Coronary artery (tissue), 2 donors: Measurements from ENCODE around the gene MAEA.

Experiments used
- DNase-seq: peaks from one replicate; pipeline ENCODE4 v3.0.0-alpha.2; 2017; ENCODE audit warnings: low spot score
- H3K27ac ChIP-seq, 2 donors: fragments of 200-600 bp; sonication (generic); one replicate each; pipeline ENCODE4 v1.5.1; 2016 to 2019
- H3K4me3 ChIP-seq: fragments of 200-600 bp; sonication (generic); 2 replicates; pipeline ENCODE4 v1.5.1; 2016; ENCODE audit warnings: mild to moderate bottlenecking, moderate library complexity
- CTCF ChIP-seq: fragments of 200-600 bp; sonication (generic); IDR thresholded peaks from one replicate; pipeline ENCODE4 v1.5.1; 2019; ENCODE audit warnings: antibody characterized with exemption

MAEA gene

GRCh38 chr4:1250921-1251772 lies 38.5 kb upstream of the MAEA start:
- DNase-seq: peak; percentile 67
- Histone ChIP-seq H3K4me3 (no peak overlapping the region), H3K27ac (no peak overlapping the region)
- TF ChIP-seq CTCF: no peak

- TF ChIP-seq CTCF: no peak
- no peak overlapping the region for H3K4me3 ChIP-seq
- no peak overlapping the region for H3K27ac ChIP-seq
- DNase-seq: peak; percentile 70
These were observed 38.0 kb upstream of the MAEA start for GRCh38 chr4:1251773-1252066.

GRCh38 chr4:1252928-1253492 lies 36.7 kb upstream of the MAEA start:
- Histone ChIP-seq H3K27ac (no peak overlapping the region), H3K4me3 (no peak overlapping the region)
- no peak for DNase-seq
- no peak for TF ChIP-seq CTCF

GRCh38 chr4:1253831-1254230 lies 35.9 kb upstream of the MAEA start:
- Histone ChIP-seq H3K27ac (no peak overlapping the region), H3K4me3 (no peak overlapping the region)
- TF ChIP-seq CTCF: no peak
- DNase-seq: no peak

- H3K4me3 ChIP-seq: no peak overlapping the region
- TF ChIP-seq CTCF: no peak
- DNase-seq: no peak
- H3K27ac ChIP-seq: no peak overlapping the region
These were observed 34.5 kb upstream of the MAEA start for GRCh38 chr4:1255151-1255550.

- no peak for TF ChIP-seq CTCF
- Histone ChIP-seq H3K4me3 (no peak overlapping the region), H3K27ac (no peak overlapping the region)
- no peak for DNase-seq
These were observed 34.0 kb upstream of the MAEA start for GRCh38 chr4:1255699-1256098.

GRCh38 chr4:1258457-1258856 lies 31.2 kb upstream of the MAEA start:
- no peak for TF ChIP-seq CTCF
- Histone ChIP-seq H3K27ac (no peak overlapping the region), H3K4me3 (no peak overlapping the region)
- no peak for DNase-seq
